Stimulated activated CD4-positive, alpha-beta T cell treated with anti-CD3 and anti-CD28 coated beads, Interleukin-2, amount 100 ng/mL, for 24 hours (primary cell): ENCODE results near the gene EPHA8.

Experiments used
- DNase-seq, 2 donors: peaks; one replicate each; pipeline ENCODE4 v3.0.0-alpha.2; 2020

Gene EPHA8

DNA sequence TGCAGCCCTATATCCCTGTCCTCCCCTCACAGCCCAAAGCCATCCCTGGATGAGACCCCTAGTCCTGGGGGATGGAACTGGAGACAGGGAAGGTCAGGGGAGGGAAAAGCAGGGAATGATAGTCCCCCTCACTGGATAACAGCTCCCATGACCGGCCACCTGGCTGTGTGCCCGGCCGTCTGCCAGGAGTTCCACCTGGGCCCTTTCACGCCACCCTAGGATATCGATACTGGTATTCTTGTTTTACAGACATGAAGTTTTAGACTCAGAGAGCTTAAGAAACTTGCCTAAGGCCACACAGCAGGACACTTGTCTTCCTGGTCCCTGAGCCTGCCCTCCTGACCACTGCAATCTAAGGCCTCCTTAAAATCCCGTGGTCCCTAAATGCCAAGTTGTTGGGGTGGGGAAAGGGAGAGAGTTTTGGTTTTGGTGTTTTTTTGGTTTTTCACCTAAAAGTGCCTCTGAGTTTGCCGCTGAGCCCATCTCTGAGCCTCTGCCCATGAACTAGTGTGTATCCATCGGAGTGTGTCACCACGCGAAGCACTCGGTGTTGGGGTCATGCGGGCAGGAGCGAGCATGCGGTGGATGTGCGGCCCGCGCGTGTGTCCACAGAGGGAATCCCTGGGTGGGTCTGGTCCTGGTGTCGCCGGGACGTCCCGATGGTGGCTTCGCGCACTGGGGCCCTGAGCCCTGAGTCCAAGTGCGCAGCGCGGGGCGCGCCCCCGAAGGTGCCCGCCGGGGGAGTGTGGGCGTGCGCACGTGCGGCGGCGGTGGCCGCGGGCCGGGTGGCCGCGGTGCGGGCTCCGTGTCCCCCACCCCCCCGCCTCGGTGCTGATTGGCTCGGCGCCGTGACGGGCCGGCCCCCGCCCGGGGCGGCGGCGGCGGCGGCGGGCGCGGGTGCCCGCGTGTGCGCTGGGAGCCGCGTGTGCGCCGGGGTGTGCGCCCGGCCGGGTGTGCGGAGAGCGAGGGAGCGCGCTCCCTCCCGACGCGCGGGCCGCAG lies at the start of gene EPHA8:
Gene EPHA8 (plus strand): TSS at position 906 of the 1,000 bp plus-strand sequence. CDS start 147 bp downstream, outside the sequence.
- peak in 1 of 2 donors; percentile 3 for DNase-seq

DNA sequence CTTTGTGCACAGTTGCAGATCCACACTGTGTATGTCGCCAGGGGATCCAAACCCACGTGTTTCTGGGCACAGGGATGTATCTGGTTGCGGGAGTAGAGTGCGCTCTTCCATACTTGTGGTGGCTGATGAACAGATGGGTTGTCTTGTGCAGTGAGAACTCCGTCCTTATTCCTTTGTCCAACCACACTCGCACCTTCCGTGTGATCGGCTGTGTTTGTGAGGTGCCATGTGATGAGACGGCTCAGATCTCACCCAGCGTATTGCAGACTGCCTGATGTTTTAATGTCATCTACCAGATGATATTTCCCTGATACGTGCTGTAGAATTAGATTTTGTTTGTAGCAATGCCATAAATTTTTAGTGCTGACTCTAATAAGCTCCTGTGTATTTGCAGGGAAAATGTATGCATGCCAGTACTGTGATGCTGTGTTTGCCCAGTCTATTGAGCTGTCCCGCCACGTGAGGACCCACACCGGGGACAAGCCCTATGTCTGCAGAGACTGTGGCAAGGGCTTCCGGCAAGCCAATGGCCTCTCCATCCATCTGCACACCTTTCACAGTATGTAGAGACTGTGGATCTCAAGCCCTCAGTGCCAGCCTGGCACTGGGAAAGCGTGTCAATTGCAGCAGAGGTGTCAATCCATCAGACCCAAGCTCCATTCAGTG lies 46.2 kb upstream of the EPHA8 start:
- no peak for DNase-seq

DNA sequence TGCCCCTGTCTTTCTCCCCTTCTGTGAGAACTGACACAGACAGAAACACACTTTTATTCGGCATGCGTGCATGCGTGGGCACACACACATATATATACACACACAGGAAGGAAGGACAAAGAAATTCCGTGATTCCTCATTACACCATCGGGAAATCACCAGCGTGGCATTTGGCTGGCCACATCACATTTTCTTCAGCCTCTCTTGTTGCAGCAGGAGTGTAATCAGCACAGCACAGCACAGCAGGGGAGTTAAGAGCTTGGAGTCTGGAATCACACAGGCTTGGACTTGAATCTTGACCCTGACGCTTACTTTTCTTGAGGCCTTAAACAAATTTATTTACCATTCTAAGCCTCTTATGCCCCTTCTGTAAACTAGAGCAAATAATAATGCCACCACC lies 45.3 kb upstream of the EPHA8 start:
- DNase-seq: no peak

DNA sequence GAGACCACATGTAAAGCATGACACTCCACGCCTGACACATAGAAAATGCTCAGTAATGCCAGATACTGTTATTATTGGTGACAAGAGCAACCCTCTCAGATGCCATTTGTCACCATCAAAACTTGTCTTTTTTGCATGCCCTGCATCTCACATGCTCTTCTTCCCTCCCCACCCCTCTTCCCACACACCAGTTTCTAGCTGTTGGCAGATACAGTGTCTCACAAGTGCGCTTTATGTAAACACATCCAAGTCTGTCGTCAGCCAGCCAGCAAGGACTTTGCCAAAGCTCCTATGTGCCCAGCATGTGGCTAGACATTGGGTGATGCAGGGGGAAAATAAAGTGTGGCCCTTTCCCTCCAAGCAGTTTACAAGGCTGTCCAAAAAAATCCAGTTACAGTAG lies 44.9 kb upstream of the EPHA8 start:
- no peak for DNase-seq

DNA sequence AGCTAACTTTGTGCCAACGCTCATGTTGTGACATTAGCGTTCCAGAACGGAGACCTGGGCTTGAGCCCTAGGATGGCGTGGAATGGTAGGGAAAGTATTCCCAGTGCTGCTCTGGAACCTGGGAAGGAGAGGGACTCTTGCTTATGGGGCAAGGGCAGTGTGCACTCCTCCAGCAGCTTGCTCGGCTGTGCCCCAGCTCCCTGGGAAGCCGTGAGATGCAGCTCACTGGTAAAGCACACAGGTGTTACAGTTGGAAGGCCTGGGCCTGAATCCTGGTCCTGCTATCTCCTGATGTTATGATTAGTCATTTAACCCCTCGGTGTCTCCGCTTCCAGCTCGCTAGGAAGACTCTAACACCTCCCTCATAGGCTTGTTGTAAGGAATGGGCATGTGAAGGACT lies 42.4 kb upstream of the EPHA8 start:
- no peak for DNase-seq

DNA sequence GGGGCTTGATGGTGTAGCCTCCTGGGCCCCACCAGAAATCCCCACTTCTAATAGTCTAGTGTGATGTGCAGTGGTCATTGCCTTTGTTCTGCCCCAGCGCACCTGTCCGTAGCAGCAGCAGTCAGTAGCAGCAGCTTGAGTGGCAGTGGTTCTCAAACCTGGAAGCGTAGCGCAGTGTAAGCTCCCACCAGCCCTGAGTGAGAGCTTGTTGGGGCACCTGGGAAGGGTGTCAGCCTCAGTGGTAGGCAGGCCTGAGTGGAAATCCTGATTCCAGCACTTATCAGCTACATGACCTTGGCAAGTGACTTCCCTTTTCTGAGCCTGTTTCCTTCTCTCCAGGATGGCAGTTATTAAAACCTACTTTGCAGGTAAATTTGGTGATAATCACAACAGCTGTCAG lies 41.6 kb upstream of the EPHA8 start:
- DNase-seq: no peak

DNA sequence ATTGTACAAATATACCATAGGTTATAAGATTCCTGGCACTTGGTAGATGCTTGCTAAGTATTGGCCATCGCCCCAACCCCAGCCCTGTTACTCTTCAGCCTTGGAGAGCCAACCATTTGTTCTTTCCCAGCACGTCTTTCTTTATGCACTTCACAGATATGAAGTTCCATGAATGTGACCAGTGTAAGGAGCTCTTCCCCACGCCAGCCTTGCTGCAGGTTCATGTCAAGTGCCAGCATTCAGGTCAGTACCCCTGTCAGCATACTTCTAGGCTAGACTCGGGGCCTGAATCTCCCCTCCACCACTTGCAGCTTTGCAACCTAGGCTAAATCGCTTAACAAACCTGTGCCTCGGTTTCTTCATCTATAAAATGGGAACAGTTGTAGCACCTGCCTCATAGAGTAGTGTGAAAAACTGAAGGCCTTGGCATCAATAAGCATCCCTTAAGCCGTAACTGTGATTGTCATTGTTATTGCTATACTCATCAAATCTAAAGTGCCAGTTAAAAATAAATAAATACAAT lies 41.0 kb upstream of the EPHA8 start:
- DNase-seq: no peak

DNA sequence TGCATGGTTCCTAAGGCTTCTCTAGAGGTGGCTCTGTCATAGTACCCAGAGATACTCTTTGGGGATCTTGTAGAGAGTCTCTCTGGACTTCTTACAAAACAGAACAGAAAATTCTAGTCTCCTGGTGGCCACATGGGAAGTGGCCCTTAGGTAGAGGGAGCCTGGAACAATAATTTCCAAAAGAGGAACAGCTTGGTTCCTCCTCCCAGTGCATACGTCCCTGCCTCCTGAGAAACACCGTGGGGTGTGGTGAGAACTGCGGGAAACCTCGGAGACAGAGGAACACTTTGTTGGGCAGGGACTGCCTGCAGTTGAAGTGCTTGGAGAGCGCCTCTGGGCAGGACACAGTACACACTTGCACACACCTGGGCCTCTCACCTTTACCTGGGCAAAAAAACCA lies 38.8 kb upstream of the EPHA8 start:
- DNase-seq: no peak

DNA sequence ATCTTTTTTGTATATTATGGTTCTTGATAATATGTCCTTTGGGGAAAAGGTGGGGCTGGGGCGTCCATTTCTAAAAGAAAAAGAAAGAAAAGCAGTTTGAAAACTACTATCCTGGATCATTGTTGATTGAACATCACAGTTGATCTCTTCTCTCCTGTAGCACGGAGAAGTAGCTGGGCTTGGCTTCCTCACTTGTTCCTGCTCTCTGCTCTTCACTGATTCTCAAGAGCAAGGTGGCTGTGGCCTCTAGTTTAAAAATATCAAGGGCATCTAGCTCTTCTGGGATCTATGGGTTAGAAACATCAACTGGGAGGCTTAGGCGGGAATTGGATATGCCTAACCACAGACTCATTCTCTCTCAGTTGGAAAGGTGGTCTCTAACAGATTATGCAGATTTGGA lies 38.1 kb upstream of the EPHA8 start:
- DNase-seq: no peak

DNA sequence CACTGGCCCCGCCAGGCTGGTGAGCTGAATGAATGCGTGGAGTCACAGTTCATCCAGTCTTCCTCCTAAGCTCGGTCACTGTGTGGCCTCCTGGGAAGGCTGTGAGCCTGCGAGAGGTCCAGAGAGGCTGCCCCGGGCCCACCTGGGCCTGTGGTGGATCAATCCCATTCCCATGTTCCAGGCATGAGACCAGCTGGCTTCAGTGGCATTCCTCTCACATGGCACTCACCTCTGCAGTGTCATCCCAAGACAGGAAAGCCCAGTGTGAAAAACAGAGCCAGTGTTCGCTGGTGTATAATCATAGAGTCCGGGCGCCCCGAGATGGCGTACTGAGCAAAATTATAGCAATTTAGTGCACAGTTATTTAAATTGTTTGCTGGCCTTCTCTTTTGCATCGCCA lies 37.6 kb upstream of the EPHA8 start:
- DNase-seq: no peak

DNA sequence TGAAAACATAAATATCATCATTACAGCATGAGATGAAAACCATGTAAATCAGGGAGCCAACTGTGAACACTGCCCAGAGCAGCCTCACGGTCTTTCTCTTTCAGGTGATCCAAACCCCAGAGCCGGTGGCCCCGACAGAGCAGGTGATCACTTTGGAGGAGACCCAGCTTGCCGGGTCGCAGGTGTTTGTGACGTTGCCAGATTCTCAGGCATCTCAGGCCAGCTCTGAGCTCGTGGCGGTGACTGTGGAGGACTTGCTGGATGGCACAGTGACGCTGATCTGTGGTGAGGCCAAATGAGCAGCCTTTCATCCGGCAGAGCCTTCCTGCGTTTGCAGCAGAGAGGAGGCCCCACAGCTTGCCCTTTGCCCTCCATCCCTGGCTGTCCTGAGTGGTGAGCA lies 37.2 kb upstream of the EPHA8 start:
- DNase-seq: no peak

DNA sequence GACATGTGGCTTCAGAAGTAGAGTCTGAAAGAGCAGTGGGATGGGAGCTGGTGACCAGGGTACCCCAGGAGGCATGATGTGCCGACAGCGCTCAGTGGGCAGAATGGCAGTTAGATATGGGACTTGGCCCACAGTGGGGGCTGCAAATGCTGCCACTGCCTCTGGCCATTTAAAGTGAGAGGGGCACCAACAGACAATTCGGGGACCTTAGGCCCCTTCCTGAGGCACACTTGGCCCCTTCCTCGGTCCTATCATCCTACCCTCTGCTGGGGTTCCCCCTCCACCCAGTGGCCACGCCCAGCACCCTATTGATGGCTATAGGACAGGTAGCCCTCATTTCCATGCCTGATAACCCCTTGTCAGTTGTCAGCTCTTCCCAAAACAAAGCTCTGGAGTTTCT lies 36.6 kb upstream of the EPHA8 start:
- DNase-seq: no peak

DNA sequence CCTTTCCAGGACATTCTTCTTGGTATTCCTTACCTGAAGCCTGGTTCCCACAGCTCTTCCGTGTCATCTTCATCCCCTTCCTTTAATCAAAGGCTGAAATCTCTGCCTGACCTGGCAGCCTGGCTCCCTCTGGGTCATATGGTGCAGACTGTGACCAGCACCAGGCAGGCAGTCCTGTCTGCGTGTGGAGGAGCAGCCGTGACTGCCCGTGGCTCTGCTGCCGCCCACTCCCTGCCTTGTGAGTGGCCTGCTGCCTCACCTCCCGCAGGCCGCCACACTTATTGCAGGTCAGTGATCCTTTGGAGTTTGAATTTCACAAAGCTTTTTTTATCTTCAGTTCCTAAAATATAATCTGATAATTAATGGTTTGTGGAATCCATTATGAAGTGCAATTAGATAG lies 36.2 kb upstream of the EPHA8 start:
- DNase-seq: no peak

DNA sequence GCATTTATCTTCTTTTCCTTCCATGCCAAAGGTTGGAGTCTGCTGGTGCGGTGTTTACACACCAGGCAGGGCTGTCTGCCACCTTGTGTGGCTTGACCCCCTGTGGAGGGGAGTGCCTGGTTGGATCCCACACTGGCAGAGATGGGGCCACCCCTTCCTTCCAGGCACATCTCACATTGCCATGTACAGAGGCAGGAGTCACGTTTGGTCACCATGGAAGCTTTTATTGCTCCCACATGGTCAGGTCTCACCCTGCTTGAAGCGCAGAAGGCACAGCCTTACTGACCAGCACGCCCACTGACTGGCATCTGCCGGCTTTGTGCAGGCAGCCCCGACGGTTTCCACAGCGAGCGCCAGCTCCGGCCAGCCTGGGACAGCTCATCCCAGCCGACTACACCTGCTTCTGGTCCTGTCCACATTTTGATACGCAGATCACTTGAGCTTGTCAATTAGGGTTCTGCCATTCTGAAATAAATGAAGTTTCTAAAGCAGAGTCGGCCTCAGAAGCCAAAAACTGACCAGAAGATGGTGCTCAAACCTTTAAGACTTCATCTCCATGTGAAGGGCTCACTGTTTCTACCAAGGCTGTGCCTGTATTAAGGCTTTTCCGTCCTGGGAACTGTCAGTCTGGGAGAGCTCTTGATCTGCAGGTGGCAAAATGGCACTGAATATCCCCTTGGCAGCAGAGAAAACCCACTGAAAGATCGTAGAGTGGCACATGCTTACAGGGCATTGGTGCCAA lies 35.6 kb upstream of the EPHA8 start:
- DNase-seq: no peak

DNA sequence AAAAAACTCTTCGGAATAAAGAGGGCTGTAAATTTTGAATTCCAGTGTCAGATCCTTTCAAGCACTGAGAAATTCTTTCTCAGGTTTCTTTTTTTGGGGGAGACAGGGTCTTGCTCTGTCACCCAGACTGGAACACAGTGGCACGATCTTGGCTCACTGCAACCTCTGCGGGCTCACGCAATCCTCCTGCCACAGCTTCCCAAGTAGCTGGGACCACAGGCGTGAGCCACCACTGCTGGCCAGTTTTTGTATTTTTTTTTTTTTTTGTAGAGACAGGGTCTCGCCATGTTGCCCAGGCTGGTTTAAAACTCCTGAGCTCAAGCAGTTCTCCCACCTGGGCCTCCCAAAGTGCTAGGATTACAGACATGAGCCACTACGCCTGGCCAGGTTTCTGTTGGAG lies 34.8 kb upstream of the EPHA8 start:
- no peak for DNase-seq

DNA sequence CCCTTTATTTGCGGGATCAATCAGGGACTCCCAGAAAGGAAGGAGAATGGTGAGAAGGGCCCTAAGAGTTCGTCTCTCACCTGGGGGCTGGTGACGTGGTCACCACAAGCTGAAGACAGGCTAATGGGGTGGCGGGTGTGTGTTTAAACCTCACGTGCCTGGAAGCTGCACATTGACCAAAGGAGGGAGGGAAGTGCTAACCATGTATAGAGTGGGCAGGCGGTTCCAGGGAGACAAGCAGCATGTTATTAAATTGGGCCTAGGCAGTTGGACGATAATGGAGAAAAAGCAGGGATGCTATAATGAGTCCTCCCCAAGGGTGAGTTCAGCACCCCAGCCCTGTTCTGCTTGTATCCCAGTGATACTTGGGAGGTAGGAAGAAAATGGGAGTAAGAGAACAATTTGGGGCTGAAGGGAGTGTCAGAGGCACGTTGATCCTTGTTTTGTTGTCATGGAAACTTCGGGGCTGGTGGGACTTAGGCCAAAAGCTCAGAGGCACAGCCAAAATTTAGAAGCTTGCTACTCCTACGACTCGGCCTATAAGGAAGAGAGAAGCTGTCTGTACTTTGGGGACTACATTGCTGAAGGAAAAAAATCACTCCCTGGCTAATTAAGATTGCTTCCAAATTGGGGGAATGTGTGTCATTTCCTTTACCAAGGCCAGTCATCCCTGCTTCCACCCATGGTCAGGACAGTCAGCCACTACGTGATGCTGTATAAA lies 33.2 kb upstream of the EPHA8 start:
- no peak for DNase-seq

DNA sequence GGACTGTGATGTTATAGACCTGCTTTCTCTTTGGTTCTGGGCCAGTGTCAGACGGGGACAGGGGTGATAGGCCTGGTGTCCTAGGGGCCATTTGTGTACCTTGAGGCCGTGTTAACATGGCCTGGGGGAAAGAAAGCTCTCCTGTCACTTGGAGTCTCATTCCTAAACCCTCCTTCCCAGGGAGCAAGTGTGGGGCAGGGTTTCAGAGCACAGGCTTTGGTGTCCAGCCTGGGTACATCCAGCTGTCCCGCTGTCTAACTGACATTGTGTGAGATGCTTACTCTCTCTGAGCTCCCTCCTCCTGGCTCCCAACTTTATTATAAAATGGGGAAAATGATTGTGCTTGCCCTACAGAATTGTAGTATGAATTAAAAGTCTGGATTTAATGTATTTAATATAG lies 32.6 kb upstream of the EPHA8 start:
- no peak for DNase-seq

DNA sequence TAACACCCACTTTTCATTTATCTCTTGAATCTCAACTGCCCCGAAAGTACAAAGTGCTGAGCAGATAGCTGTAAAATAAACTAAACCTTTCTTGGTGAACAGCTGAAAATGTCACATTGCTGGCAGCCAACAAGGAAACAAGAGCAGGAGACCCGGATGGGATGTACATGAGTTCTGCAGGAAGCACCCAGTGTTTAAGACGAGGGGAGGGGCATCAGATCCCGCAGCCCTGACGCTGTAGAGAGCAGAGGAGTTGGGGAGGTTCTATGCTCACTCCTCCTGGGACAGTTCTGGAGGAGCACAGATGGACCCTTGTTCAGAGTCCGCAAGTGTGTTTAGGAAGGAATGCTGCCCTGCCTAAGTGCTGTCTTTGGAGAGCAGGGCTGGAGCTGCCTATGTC lies 32.0 kb upstream of the EPHA8 start:
- DNase-seq: no peak

DNA sequence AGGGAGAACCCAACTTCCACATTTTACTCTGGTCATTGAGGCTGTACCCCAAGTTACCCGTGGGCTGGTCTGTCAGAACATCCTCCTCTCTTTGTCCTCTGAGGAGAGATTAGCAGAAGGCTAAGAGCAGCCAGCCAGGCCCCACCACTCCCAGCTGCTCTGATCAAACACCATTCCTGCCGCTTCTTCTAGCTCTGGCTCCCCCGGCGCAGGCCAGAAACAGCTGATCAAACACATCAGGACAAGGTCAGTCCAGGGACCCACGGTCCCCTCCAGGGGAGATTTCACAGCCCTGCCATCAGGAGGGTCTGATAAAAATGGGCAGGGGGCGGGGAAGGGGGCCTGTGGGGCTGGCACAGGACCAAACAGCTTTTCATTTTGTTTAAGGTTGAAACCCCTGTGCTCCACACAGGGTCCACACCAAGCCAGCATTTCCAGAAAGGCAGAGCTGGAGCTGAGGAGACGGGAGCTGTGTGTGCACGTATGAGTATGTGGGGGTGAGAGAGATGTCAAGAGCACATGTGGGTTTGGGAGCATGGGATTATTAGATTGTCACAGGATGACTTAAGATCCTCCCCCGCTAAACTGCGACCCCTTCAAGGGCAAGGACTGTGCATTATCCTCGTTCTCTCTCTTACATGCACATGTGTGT lies 29.9 kb upstream of the EPHA8 start:
- DNase-seq: no peak

DNA sequence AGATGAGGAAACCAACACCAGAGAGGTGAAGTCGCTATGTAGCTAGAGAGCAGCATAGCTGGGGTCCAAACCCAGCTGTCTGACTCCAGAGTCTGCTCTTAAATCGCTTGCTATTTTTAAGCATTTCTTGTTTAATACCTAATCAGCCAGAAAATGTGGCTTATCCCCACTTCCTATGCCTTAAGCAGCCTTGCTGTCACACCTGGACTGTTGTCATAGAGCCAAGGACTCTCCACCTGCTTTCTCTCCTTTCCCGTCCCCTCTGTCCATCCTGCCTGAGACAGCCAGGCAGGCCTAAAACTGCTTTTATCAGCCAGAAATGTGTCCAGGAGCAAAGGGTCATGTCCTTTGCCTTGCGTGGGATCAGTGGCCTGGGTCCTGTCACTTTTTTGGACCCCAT lies 28.3 kb upstream of the EPHA8 start:
- DNase-seq: no peak

DNA sequence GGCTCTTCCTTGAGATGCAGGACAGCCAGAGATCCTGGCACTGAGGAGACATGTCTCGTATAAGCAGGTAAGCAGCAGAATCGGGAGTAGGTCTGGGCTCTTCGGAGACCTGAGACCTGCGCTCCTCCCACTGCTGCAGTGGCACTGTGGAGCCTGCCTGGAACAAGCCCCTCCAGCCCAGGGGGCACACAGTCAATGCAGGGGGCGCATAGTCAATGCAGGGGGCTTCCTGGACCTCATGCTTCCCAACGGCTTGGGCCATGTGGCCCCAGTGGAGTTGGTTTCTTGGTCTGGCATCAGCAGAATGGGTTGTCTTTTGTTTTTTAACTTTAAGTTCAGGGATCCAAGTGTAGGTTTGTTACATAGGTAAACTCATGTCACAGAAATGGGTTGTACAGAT lies 27.9 kb upstream of the EPHA8 start:
- no peak for DNase-seq

DNA sequence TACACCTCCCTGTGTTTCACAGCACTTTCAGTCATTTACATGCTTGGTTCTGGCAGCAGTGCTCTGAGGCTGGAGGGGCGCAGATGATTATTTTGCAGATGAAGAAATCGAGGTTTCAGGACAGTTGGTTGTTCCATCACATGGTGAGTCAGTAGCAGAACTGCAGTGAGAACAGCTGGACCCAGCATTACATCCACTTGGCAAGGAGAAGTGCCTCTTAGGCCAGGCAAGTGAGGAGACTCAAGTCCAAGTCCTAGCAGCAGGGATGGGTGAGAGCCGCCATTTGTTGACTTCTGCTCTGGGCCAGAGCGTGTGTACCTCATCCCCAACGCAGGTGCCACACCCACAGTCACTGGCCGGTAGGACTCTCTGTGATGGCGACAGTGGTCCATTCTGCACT lies 26.8 kb upstream of the EPHA8 start:
- no peak for DNase-seq
